PC-9 (cell line): ENCODE measurements around the gene C10orf95.

Experiments used
- CTCF ChIP-seq: fragments of 200-600 bp; sonication (generic); conservative IDR thresholded peaks from 2 replicates; pipeline ENCODE4 v1.6.1; 2017; ENCODE audit warnings: mixed run types, antibody characterized with exemption, mild to moderate bottlenecking, moderate library complexity
- EZH2 ChIP-seq: fragments of 200-600 bp; sonication (generic); IDR thresholded peaks from 2 replicates; pipeline ENCODE4 v1.8.0; 2017; ENCODE audit warnings: antibody characterized with exemption, low read depth

GRCh38 chr10:102431452-102432124 lies 19.8 kb downstream of the C10orf95 start:
- TF ChIP-seq CTCF (no peak), EZH2 (no peak)
